H1 (cell line): ENCODE measurements around the gene RAD9A. TPM values are rescaled to one million over a fixed set of nuclear protein-coding genes. Genes with fewer than 3 reads are reported as not detected.

Experiments used
- ATF3 ChIP-seq: IDR thresholded peaks from 2 replicates; pipeline ENCODE4 v1.6.1; 2011; ENCODE audit warnings: low read depth, mild to moderate bottlenecking, low read length; ENCODE audit not compliant: insufficient read depth
- BRCA1 ChIP-seq: IDR thresholded peaks from 2 replicates; pipeline ENCODE4 v1.6.1; 2012; ENCODE audit warnings: low read depth, low read length, improper control_type of control experiment
- CHD2 ChIP-seq: IDR thresholded peaks from 2 replicates; pipeline ENCODE4 v1.6.1; 2012; ENCODE audit warnings: low read length, improper control_type of control experiment
- CTCF ChIP-seq, 3 experiments: IDR thresholded peaks; 1 replicate in 2 of 3; 2 replicates in 1 of 3; pipeline versions ENCODE4 v1.5.1 to v1.6.1; 2011; ENCODE audit warnings: low read length in 3 of 3, mild to moderate bottlenecking in 3 of 3, inconsistent platforms in 2 of 3, low read depth in 1 of 3, moderate library complexity in 1 of 3; ENCODE audit not compliant: insufficient read depth in 1 of 3; ENCODE audit errors: control extremely low read depth in 1 of 3
- E2F6 ChIP-seq: IDR thresholded peaks from 2 replicates; pipeline ENCODE4 v1.6.1; 2012; ENCODE audit warnings: inconsistent platforms
- JUND ChIP-seq: IDR thresholded peaks from 2 replicates; pipeline ENCODE4 v1.6.1; 2011; ENCODE audit warnings: mild to moderate bottlenecking, improper control_type of control experiment, low read length
- KDM4A ChIP-seq: IDR thresholded peaks from one replicate; pipeline ENCODE4 v1.7.1; 2012; ENCODE audit warnings: low read depth, mild to moderate bottlenecking, moderate library complexity, low read length, inconsistent platforms; ENCODE audit not compliant: severe bottlenecking
- MAX ChIP-seq: IDR thresholded peaks from 2 replicates; pipeline ENCODE4 v1.6.1; 2012; ENCODE audit warnings: inconsistent platforms
- POLR2AphosphoS5 ChIP-seq: IDR thresholded peaks from 2 replicates; pipeline ENCODE4 v1.6.1; 2011; ENCODE audit warnings: low read depth, low read length
- POU5F1 ChIP-seq: IDR thresholded peaks from 2 replicates; pipeline ENCODE4 v1.6.1; 2011; ENCODE audit warnings: low read depth, mild to moderate bottlenecking, low read length, moderate library complexity
- RBBP5 ChIP-seq: IDR thresholded peaks from 2 replicates; pipeline ENCODE4 v1.7.1; 2012; ENCODE audit warnings: low read depth, mild to moderate bottlenecking, inconsistent platforms, low read length, moderate library complexity, borderline replicate concordance
- TAF1 ChIP-seq: IDR thresholded peaks from 2 replicates; pipeline ENCODE4 v1.6.1; 2011; ENCODE audit warnings: mild to moderate bottlenecking, low read depth, low read length
- USF2 ChIP-seq: IDR thresholded peaks from 2 replicates; pipeline ENCODE4 v1.6.1; 2011; ENCODE audit warnings: low read length, improper control_type of control experiment
- ZNF274 ChIP-seq: IDR thresholded peaks from 2 replicates; pipeline ENCODE4 v1.7.0; 2012; ENCODE audit warnings: low read length, borderline replicate concordance; ENCODE audit errors: extremely low read depth
- polyA plus RNA-seq, 7 experiments: library from polyadenylated mRNA; depleted of rRNA in 3 of 7; stranded (reverse) in 5 of 7; unstranded in 2 of 7; fragments of >200 nt in 5 of 7; fragments of 200-250 nt in 2 of 7; gene quantifications; 1 replicate in 5 of 7; 2 replicates in 1 of 7; 4 replicates in 1 of 7; pipeline versions ENCODE4 v1.2.1 to v1.2.3, GENCODE V29; 2011 to 2013; ENCODE audit warnings: missing spikeins in 2 of 7, mixed read lengths in 2 of 7
- total RNA-seq: library from RNA; stranded (reverse); fragmentation: NEBNext Ultra II Directional; extraction: Animal tissue kit (Norgen Biotek cat#: 25700); gene quantifications from 2 replicates; pipeline ENCODE4 v1.2.1, GENCODE V29; 2021

RAD9A gene
- total and polyA plus RNA-seq, 2 of the 8 experiments (the other 6 are each of a cell fraction or from before 2014, with no cell fraction given), result 22.2 to 25.5 TPM

GRCh38 chr11:67401495-67402191 lies 9.9 kb downstream of the RAD9A start, which contains the start of gene PPP1CA (continued):
- TF ChIP-seq RBBP5 (0 out of 2 replicates have a peak, but pooled peaks have one; percentile 6), POU5F1 (no peak), CTCF (IDR thresholded peaks at IDR 0.05; ENCODE audit: control extremely low read depth in 1 of 3, insufficient read depth in 1 of 3, low read depth in 1 of 3, low read length in 3 of 3) (peak in 1 of 3 experiments; percentile 37; a peak in 1 of 4 replicates), USF2 (no peak), ZNF274 (no peak), ATF3 (no peak), BRCA1 (no peak), CHD2 (no peak), TAF1 (peak; percentile 74), JUND (no peak), POLR2AphosphoS5 (peak; percentile 76), MAX (no peak), E2F6 (peak; percentile 77), KDM4A (peak; percentile 68)
- TF ChIP-seq, all 59 proteins: peak for 12
